Measurements from ENCODE around the gene VPS18. TPM values are rescaled to one million over a fixed set of nuclear protein-coding genes. Genes with fewer than 3 reads are reported as not detected.

The VPS18 gene
- total RNA-seq, 1 experiment from 2014 or later, result 16.9 TPM

DNA sequence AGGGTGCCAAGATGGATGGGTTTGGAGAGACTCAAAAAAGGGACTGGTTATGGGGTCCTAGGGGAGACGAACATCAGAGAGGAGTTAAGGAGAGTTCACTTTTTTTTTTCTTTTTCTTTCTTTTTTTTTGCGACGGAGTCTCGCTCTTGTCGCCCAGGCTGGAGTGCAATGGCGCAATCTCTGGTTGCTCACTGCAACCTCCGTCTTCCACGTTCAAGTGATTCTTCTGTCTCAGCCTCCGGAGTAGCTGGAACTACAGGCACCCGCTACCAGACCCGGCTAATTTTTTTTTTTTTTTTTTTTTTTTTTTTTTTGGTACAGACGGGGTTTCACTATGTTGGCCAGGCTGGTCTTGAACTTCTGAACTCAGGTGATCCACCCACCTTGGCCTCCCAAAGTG is 49.2 kb upstream of the VPS18 start:
- BruUV-seq (replicated peaks), result no TSS peak
- ATAC-seq (no peak), DNase-seq (ENCODE audit: low read depth, low spot score) (no peak)
- peak overlapping the region; percentile 79 to 95 for H3K4me3 ChIP-seq (replicated peaks in 1 of 2; ENCODE audit: low read depth in 1 of 2, low read length in 2 of 2)
- H3K36me3 ChIP-seq (ENCODE audit: control insufficient read depth in 1 of 2, insufficient read depth in 2 of 2, low read length in 2 of 2), result peaks cover 5 to 10% of the 10 kb centered on the region in 2 experiments; a peak in 3 of 4 replicates
- no peaks in the 10 kb centered on the region for H3K9me2 ChIP-seq (ENCODE audit: insufficient read depth)
- no peaks in the 10 kb centered on the region for H3K27me3 ChIP-seq (ENCODE audit: insufficient read depth, low read length)
- peak overlapping the region; percentile 77 for H3K9ac ChIP-seq (ENCODE audit: low read length)
- peak overlapping the region; percentile 99 for H3K4me2 ChIP-seq (ENCODE audit: low read length)
- peak overlapping the region; percentile 93 for H3K27ac ChIP-seq (ENCODE audit: low read depth, low read length)
- peaks cover 37 to 48% of the 10 kb centered on the region in 2 experiments for H3K4me1 ChIP-seq (ENCODE audit: control insufficient read depth in 1 of 2, insufficient read depth in 2 of 2, low read length in 2 of 2)
- ChIA-PET RAD21 (ENCODE audit: low non-redundant PET in 1 of 2, low total read pairs in 2 of 2, uncharacterized antibody in 2 of 2, unreplicated experiment in 2 of 2) (no interaction called here), POLR2A (no interaction called here), CTCF (interaction anchor here (0.6 to 5.2 kb wide), 4 partner anchors 13 to 50 kb away, joined by 3 to 61 read pairs (median 5); partner anchors contain the start of gene VPS18)
- peaks cover 59% of the 10 kb centered on the region for H3K79me2 ChIP-seq (ENCODE audit: insufficient read depth, low read length)
- intact Hi-C loops (cut with micrococcal nuclease), result loop anchor here (2.0 kb wide), 1 partner anchor 58 kb away; no protein-coding TSS in a partner anchor
- H3K9me3 ChIP-seq (ENCODE audit: control insufficient read depth in 1 of 2, insufficient read depth in 1 of 2, low read depth in 1 of 2, low read length in 2 of 2), result no peaks in the 10 kb centered on the region
- no peak overlapping the region for H2AFZ ChIP-seq (ENCODE audit: low read depth, low read length, poor library complexity, severe bottlenecking)
- TF ChIP-seq SRF (IDR thresholded peaks at IDR 0.05; ENCODE audit: low read depth) (no peak), SP1 (IDR thresholded peaks at IDR 0.05; ENCODE audit: low read depth) (no peak), POLR2AphosphoS5 (IDR thresholded peaks at IDR 0.05; ENCODE audit: low read depth, low read length) (no peak), EZH2phosphoT487 (IDR thresholded peaks at IDR 0.05; ENCODE audit: borderline replicate concordance) (no peak), ZFX (IDR thresholded peaks at IDR 0.05) (no peak), YY1 (IDR thresholded peaks at IDR 0.05; ENCODE audit: extremely low read depth, insufficient replicate concordance, low read depth, low read length) (no peak), ZNF274 (IDR thresholded peaks at IDR 0.05; ENCODE audit: low read depth, low read length) (no peak), POLR2A (IDR thresholded peaks at IDR 0.05; ENCODE audit: borderline replicate concordance, extremely low read depth, insufficient read depth, insufficient read length) (no peak), FOSL1 (IDR thresholded peaks at IDR 0.05; ENCODE audit: low read depth) (no peak), EGR1 (IDR thresholded peaks at IDR 0.05; ENCODE audit: low read depth) (no peak), CBX3 (IDR thresholded peaks at IDR 0.05; ENCODE audit: low read depth) (no peak), ELF1 (IDR thresholded peaks at IDR 0.05; ENCODE audit: borderline replicate concordance, low read depth) (no peak), EZH2 (IDR thresholded peaks at IDR 0.05) (no peak), CEBPB (IDR thresholded peaks at IDR 0.05; ENCODE audit: low read depth) (no peak), RAD21 (IDR thresholded peaks at IDR 0.05; ENCODE audit: low read depth) (no peak)
- TF ChIP-seq, protein P1, sequence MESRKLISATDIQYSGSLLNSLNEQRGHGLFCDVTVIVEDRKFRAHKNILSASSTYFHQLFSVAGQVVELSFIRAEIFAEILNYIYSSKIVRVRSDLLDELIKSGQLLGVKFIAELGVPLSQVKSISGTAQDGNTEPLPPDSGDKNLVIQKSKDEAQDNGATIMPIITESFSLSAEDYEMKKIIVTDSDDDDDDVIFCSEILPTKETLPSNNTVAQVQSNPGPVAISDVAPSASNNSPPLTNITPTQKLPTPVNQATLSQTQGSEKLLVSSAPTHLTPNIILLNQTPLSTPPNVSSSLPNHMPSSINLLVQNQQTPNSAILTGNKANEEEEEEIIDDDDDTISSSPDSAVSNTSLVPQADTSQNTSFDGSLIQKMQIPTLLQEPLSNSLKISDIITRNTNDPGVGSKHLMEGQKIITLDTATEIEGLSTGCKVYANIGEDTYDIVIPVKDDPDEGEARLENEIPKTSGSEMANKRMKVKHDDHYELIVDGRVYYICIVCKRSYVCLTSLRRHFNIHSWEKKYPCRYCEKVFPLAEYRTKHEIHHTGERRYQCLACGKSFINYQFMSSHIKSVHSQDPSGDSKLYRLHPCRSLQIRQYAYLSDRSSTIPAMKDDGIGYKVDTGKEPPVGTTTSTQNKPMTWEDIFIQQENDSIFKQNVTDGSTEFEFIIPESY (IDR thresholded peaks at IDR 0.05; ENCODE audit: extremely low read depth, insufficient replicate concordance, low read length), result no peak
- TF ChIP-seq, protein P2, sequence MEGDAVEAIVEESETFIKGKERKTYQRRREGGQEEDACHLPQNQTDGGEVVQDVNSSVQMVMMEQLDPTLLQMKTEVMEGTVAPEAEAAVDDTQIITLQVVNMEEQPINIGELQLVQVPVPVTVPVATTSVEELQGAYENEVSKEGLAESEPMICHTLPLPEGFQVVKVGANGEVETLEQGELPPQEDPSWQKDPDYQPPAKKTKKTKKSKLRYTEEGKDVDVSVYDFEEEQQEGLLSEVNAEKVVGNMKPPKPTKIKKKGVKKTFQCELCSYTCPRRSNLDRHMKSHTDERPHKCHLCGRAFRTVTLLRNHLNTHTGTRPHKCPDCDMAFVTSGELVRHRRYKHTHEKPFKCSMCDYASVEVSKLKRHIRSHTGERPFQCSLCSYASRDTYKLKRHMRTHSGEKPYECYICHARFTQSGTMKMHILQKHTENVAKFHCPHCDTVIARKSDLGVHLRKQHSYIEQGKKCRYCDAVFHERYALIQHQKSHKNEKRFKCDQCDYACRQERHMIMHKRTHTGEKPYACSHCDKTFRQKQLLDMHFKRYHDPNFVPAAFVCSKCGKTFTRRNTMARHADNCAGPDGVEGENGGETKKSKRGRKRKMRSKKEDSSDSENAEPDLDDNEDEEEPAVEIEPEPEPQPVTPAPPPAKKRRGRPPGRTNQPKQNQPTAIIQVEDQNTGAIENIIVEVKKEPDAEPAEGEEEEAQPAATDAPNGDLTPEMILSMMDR (IDR thresholded peaks at IDR 0.05 in 2 of 3, conservative IDR thresholded peaks at IDR 0.05 in 1 of 3; ENCODE audit: borderline replicate concordance in 1 of 3, insufficient read depth in 1 of 3, low read depth in 2 of 3, low read length in 2 of 3), result no peak
- TF ChIP-seq, protein P3, sequence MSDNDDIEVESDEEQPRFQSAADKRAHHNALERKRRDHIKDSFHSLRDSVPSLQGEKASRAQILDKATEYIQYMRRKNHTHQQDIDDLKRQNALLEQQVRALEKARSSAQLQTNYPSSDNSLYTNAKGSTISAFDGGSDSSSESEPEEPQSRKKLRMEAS (IDR thresholded peaks at IDR 0.05), result no peak
- TF ChIP-seq, protein P4, sequence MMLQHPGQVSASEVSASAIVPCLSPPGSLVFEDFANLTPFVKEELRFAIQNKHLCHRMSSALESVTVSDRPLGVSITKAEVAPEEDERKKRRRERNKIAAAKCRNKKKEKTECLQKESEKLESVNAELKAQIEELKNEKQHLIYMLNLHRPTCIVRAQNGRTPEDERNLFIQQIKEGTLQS (IDR thresholded peaks at IDR 0.05), result no peak
- H4K20me1 ChIP-seq (ENCODE audit: insufficient read depth), result no peaks in the 10 kb centered on the region; the same call in 1 of the 2 replicates

Measured in HCT116 (cell line).